HG03558 (cell line): ENCODE results near the gene GOLGA6A.
"Not testable (repeated sequence)": the region's sequence is repeated elsewhere in the genome, so short reads cannot be mapped to it uniquely, and the experiment has no call there.

Experiments
- ATAC-seq: cut with Tn5 transposase; IDR thresholded peaks from one replicate; pipeline ENCODE4 v1.9.1; 2021; ENCODE audit warnings: moderate number of reproducible peaks; ENCODE audit not compliant: unreplicated experiment; ENCODE audit errors: extremely low read depth

Gene GOLGA6A

GRCh38 chr15:74108111-74108510 is 25.8 kb upstream of the GOLGA6A start:
- ATAC-seq = no peak

DNA sequence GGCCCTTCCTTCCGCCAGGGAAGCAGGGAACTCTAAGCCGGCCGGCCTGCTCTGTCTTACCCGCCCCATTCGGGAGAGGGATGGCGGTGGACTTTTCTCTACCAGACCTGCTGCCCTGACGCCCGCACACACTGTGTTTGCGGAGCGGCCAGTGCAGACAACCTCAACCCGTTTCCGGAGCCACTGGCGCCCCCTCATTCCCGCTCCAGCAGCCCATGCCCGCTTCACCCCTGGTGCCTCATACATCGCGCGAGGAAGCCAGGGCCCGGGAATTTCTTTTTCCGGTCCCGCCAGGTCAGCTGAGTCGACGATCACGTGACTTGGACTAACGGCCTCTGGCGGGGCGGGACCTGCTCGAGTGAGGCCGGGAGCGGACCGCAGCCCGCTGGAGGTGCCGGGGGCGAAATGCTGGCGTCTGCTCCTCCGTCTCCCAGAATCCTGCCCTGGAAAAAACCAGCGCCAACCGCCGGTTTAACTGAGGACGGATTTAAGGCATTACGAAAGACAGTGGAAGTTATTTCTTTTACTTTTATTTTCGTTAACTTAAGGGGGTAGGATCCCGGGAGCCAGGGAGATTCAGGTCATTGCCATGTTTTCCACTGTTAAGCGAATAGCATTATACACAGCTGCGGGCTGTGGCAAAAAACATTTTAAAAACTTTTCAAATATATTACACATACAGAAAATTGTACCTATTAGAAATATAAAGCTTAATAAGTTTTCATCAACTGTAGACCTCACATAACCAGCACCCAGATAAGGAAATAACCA is 17.8 kb upstream of the GOLGA6A start:
- ATAC-seq = not testable (repeated sequence)

GRCh38 chr15:74096753-74097474 is 14.6 kb upstream of the GOLGA6A start:
- ATAC-seq = not testable (repeated sequence)

GRCh38 chr15:74095610-74096009 is 13.3 kb upstream of the GOLGA6A start:
- not testable (repeated sequence) for ATAC-seq

GRCh38 chr15:74094567-74094966 is 12.2 kb upstream of the GOLGA6A start:
- ATAC-seq = not testable (repeated sequence)

GRCh38 chr15:74075781-74076180 is 6.6 kb downstream of the GOLGA6A start:
- ATAC-seq = not testable (repeated sequence)

DNA sequence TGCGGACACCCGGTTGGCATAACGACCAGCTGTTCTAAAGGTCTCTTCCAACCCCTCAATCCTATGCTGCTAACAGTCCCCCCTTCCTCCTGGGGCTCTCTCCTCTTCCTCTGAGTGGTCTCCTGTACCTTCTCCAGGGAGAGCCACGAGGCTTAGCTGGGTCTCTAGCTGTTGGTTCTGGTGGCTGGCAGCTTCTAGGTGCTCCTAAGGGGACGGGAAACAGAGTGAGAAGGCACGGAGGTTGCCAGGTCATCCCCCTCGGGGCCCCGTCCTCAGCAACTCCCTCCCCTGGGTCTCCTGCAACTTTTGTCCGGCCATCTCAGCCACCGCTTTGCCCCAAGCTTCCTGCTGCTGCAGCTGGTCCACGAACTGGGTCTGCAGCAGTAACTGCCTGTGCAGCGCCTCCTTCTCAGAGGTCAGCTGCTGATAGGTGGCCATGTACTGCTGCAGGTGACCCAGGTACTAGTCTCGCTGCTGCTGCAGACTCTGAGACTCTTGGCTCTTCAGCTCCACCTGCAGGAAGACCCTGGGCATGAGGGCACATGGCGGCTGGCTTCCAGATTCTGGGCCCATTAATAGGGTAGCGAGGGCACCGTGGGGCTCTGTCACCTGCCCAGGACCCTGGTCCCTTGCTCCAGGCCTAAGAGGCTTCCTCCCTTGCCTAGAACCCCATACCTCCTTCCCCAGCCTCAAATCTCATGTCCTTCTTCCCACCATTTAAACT is 9.6 kb downstream of the GOLGA6A start:
- not testable (repeated sequence) for ATAC-seq

- ATAC-seq = not testable (repeated sequence)
Observed at GRCh38 chr15:74072132-74072531, 10.2 kb downstream of the GOLGA6A start.

DNA sequence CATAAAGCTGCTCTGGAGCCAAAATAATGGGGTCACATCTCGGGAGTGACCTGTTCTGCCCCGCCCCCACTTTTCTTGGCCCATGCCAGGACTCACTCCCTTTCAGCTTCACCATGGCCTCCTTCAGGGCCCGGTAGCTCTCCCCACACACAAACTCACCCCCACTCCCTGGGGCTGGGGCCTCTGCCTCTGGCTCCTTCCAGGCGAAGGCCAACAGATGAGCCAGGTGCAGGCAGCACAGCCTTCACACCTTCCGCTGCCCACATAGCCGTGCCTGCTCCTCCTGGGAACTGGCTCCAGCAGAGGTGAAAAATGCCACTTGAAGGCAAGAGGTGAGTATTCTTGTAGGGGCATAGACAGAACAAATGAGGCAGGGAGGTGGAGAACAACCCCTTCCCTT is 10.7 kb downstream of the GOLGA6A start:
- not testable (repeated sequence) for ATAC-seq

- not testable (repeated sequence) for ATAC-seq
Observed at GRCh38 chr15:74065684-74066411, 16.5 kb downstream of the GOLGA6A start.

DNA sequence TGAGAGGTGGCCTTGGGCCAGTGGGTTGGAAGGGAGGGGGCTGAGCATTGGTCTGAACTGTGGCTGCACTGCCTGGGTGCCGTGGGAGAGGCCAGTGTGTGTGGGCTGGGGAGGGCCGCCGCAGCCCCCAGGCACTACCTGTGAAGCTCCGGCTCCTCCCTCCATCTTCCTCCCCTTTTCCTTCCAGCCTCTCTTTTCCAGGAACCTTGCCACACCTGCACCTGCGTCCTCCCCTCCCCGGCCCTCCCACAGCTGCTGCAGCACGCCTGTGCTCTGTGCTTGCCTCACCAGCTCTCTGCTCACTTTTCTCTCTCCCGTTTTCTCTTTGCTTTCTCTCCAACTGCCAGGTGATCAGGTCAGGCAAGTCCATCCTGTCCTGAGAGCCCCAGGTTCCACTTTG is 17.5 kb downstream of the GOLGA6A start:
- not testable (repeated sequence) for ATAC-seq

DNA sequence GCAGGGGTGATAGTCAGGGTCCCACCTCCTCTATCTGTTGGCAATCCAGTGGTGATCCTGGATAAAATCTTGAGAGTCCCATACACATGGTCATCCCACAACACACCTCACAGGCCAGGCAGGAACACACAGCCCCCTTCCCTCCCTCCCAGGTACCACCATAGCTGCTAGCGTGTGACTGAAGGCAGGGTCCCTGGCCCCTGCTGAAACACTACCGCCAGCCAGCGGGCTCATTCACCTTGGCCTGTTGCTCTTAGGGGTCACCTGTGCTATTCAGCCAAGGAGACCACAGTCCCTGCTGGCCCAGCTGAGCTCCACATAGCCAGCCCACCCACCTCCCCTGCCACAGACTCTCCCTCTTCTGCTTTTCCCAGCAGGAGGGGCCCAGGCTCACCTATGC is 18.2 kb downstream of the GOLGA6A start:
- not testable (repeated sequence) for ATAC-seq

GRCh38 chr15:74063425-74064146 is 18.8 kb downstream of the GOLGA6A start:
- ATAC-seq = not testable (repeated sequence)

GRCh38 chr15:74062671-74063070 is 19.7 kb downstream of the GOLGA6A start:
- ATAC-seq = no peak

- ATAC-seq = no peak
Observed at GRCh38 chr15:74062236-74062635, 20.1 kb downstream of the GOLGA6A start.

DNA sequence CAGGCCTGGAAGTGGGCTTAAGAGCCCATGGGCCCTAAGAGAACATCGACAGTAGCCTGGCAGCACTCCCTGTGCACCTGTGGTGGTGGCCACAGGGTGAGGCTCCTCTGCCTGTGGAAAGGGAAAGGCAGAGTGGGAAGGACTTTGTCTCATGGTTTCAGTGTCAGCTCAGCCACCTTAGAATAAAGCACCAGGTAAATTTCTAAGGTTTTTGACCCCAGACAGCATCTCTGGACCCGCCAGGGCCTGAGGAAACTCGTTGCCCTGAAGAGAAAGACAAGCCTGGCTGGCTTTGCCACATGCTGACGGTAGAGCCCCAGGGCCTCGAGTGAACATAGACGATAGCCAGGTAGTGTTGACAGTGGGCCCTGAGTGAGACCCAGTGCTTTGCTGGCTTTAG is 22.1 kb downstream of the GOLGA6A start:
- no peak for ATAC-seq

DNA sequence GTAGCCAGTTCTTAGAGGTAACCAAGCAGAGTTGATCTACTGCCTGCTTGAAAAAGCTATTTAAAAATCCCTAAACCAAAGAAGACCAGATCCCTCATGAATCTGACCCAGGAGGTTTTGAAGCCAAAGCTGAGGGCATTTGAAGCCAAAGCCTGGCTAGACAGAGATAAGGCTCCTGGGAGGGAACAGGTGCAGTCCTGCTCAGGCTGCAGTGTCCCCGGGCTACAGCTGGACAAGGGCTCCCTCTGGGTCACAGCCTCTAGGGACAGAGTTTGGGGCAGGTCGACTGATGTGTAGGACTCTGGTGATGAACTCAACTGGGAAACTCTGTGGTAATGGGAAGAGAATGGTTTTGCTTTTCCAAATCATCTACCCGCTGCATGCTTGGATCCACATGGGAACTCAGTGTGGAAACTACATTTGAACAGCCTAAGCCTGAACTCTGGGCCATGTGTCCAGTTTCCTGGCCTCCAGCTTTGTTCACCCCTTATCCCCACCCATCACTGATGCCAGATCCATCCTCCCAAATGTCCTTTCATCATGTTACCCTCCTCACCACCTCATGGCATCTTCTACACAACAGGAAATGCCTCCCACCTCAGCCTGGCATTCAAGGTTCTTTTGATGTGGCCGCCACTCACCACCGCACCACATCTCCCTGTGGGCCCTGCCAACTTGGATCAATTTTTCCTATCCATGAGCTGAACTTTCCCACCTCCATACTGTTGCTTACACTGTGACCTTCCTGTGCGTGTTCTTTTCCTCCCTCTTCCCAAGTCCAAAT is 23.1 kb downstream of the GOLGA6A start:
- ATAC-seq = not testable (repeated sequence)

DNA sequence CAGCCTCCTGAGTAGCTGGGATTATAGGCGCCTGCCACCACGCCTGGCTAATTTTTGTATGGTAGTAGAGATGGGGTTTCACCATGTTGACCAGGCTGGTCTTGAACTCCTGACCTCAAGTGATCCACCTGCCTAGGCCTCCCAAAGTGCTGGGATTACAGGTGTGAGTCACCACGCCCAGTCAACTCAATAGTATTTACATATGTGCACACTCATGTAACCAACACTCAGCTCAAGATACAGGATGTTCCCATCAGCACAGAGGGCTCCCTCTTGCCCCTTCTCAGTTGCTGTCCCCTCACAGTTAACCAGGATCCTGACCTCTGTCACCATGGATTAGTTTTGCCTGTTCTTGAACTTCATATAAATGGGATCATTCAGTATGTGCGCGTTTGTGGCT is 26.0 kb downstream of the GOLGA6A start:
- ATAC-seq = not testable (repeated sequence)

GRCh38 chr15:74055804-74056203 is 26.5 kb downstream of the GOLGA6A start:
- ATAC-seq = no peak
